Caco-2 (cell line): ENCODE results near the gene KRTAP1-5. TPM values are rescaled to one million over a fixed set of nuclear protein-coding genes. Genes with fewer than 3 reads are reported as not detected.

Experiments used
- BruUV-seq: library from RNA; stranded (reverse); fragments of 400-500 nt; replicated peaks from 2 replicates; lab custom pipeline; 2021; lab: Mats Ljungman, UMichigan
- CTCF ChIA-PET: fragments of 300-600 bp; sonication (Branson Sonifier 250); formaldehyde crosslinking; loops from one replicate; lab custom pipeline; 2022; ENCODE audit warnings: antibody characterized with exemption; lab: Charles Lee
- POLR2A ChIA-PET: fragments of 300-600 bp; sonication (Branson Sonifier 250); formaldehyde crosslinking; loops from one replicate; lab custom pipeline; 2022; ENCODE audit warnings: antibody characterized with exemption; lab: Charles Lee
- DNase-seq, 2 experiments: peaks; one replicate each; pipeline versions ENCODE4 v3.0.0 to v3.0.0-alpha.2; 2020 to 2022
- H3K27me3 ChIP-seq: replicated peaks from 2 replicates; pipeline ENCODE4 v1.6.0; 2011; ENCODE audit warnings: low read length; ENCODE audit not compliant: control insufficient read depth, insufficient read depth
- H3K36me3 ChIP-seq: 2 replicates; pipeline ENCODE4 v1.5.1; 2011; ENCODE audit warnings: low read length; ENCODE audit not compliant: control insufficient read depth, insufficient read depth
- H3K4me1 ChIP-seq: fragments of 250-450 bp; sonication (Bioruptor Pico); 2 replicates; pipeline ENCODE4 v1.5.1; 2020; ENCODE audit warnings: mild to moderate bottlenecking
- H3K4me3 ChIP-seq: 2 replicates; pipeline ENCODE4 v1.5.1; 2011; ENCODE audit warnings: low read depth, mild to moderate bottlenecking, control low read depth, low read length
- H3K9me3 ChIP-seq: fragments of 250-450 bp; sonication (Bioruptor Pico); 2 replicates; pipeline ENCODE4 v1.5.1; 2020; ENCODE audit warnings: mild to moderate bottlenecking, moderate library complexity
- H3K27ac Mint-ChIP-seq: one replicate; pipeline ENCODE4 v1.8.0; 2022; ENCODE audit warnings: mixed read lengths; ENCODE audit not compliant: unreplicated experiment
- H3K27me3 Mint-ChIP-seq: one replicate; pipeline ENCODE4 v1.8.0; 2022; ENCODE audit warnings: mixed read lengths; ENCODE audit not compliant: insufficient read depth, unreplicated experiment
- H3K36me3 Mint-ChIP-seq: one replicate; pipeline ENCODE4 v1.8.0; 2022; ENCODE audit warnings: mild to moderate bottlenecking, mixed read lengths; ENCODE audit not compliant: insufficient read depth, unreplicated experiment
- H3K4me1 Mint-ChIP-seq: one replicate; pipeline ENCODE4 v1.8.0; 2022; ENCODE audit warnings: low read depth, mixed read lengths; ENCODE audit not compliant: unreplicated experiment
- H3K4me3 Mint-ChIP-seq: one replicate; pipeline ENCODE4 v1.8.0; 2022; ENCODE audit warnings: mild to moderate bottlenecking, moderate library complexity, mixed read lengths; ENCODE audit not compliant: unreplicated experiment
- H3K9me3 Mint-ChIP-seq: one replicate; pipeline ENCODE4 v1.8.0; 2022; ENCODE audit warnings: mixed read lengths; ENCODE audit not compliant: unreplicated experiment
- CTCF ChIP-seq, 2 experiments: fragments of 200-600 bp in 1 of 2; IDR thresholded peaks; 1 replicate in 1 of 2; 2 replicates in 1 of 2; pipeline versions ENCODE4 v1.5.1 to v1.8.0; 2011 to 2022; ENCODE audit warnings: antibody characterized with exemption in 1 of 2, control low read depth in 1 of 2, inconsistent platforms in 1 of 2, low read depth in 1 of 2, low read length in 1 of 2, mild to moderate bottlenecking in 1 of 2, moderate library complexity in 1 of 2; ENCODE audit not compliant: insufficient read depth in 1 of 2, severe bottlenecking in 1 of 2, unreplicated experiment in 1 of 2
- intact Hi-C: fragments of 100-400 bp; cut with micrococcal nuclease; formaldehyde crosslinking; loops from one replicate; pipeline ENCODE4 v1.10.0; 2022; ENCODE audit not compliant: unreplicated experiment
- total RNA-seq: library from RNA; stranded (reverse); gene quantifications from 2 replicates; pipeline ENCODE4 v1.2.3, GENCODE V29; 2022

Gene KRTAP1-5
- total RNA-seq, 1 experiment from 2014 or later = not detected

DNA sequence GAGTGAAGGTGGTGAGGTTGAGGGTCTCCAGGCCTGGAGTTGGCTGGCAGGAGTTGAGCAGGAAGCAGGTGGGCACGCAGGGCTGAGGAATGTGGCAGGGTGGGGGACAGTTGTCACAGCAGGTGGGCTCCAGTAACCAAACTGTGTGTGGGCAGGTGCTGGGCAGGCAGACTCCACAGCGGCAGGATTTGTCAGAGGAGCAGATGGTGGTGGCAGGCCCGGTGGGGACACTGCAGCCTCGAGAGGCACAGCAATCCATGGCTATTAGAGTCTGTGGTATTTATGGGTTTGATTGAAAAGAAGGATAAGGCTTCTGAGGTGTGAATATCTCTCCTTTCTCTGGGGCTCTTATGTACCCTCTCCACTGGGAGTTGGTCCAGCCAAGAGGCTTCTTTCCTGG is 33.2 kb downstream of the KRTAP1-5 start, which contains the start of gene KRTAP3-3:
Gene KRTAP3-3 (minus strand): TSS at position 326 of the 400 bp plus-strand sequence. CDS start 67 bp downstream, at position 259.
- no TSS peak for BruUV-seq
- Mint-ChIP-seq H3K4me3 (no peak within 1 kb of the TSS), H3K27me3 (no peaks in the 10 kb centered on the region), H3K9me3 (peaks cover 20% of the 10 kb centered on the region), H3K27ac (no peak within 1 kb of the TSS), H3K36me3 (no peaks in the 10 kb centered on the region), H3K4me1 (peaks cover 26% of the 10 kb centered on the region)
- CTCF ChIA-PET = no interaction called here
- Histone ChIP-seq H3K27me3 (no peaks in the 10 kb centered on the region), H3K9me3 (no peaks in the 10 kb centered on the region), H3K4me3 (no peak within 1 kb of the TSS), H3K4me1 (0 out of 2 replicates have a peak, but pooled peaks cover 6% of the 10 kb centered on the region), H3K36me3 (no peaks in the 10 kb centered on the region)
- no peak for TF ChIP-seq CTCF (IDR thresholded peaks at IDR 0.05; ENCODE audit: insufficient read depth in 1 of 2, low read depth in 1 of 2, low read length in 1 of 2, severe bottlenecking in 1 of 2, unreplicated experiment in 1 of 2)
- POLR2A ChIA-PET = no interaction called here
- DNase-seq = no peak
- intact Hi-C loops = no loop called here

GRCh38 chr17:40993084-40993483 is 33.9 kb downstream of the KRTAP1-5 start:
- intact Hi-C loops = no loop called here
- H3K4me3 ChIP-seq = no peak overlapping the region
- no peaks in the 10 kb centered on the region for H3K36me3 ChIP-seq
- H3K27me3 Mint-ChIP-seq = no peaks in the 10 kb centered on the region
- H3K27ac Mint-ChIP-seq = no peak overlapping the region
- 0 out of 2 replicates have a peak, but pooled peaks cover 6% of the 10 kb centered on the region for H3K4me1 ChIP-seq
- ChIA-PET CTCF (no interaction called here), POLR2A (no interaction called here)
- H3K36me3 Mint-ChIP-seq = no peaks in the 10 kb centered on the region
- peaks cover 20% of the 10 kb centered on the region for H3K9me3 Mint-ChIP-seq
- no peak for TF ChIP-seq CTCF (IDR thresholded peaks at IDR 0.05; ENCODE audit: insufficient read depth in 1 of 2, low read depth in 1 of 2, low read length in 1 of 2, severe bottlenecking in 1 of 2, unreplicated experiment in 1 of 2)
- H3K4me3 Mint-ChIP-seq = no peak overlapping the region
- H3K9me3 ChIP-seq = no peaks in the 10 kb centered on the region
- DNase-seq = no peak
- H3K4me1 Mint-ChIP-seq = peaks cover 26% of the 10 kb centered on the region
- no TSS peak for BruUV-seq
- H3K27me3 ChIP-seq = no peaks in the 10 kb centered on the region

GRCh38 chr17:40992666-40993065 is 34.3 kb downstream of the KRTAP1-5 start:
- intact Hi-C loops = no loop called here
- Mint-ChIP-seq H3K4me1 (peaks cover 26% of the 10 kb centered on the region), H3K4me3 (no peak overlapping the region), H3K36me3 (no peaks in the 10 kb centered on the region), H3K27ac (no peak overlapping the region), H3K27me3 (no peaks in the 10 kb centered on the region), H3K9me3 (peaks cover 20% of the 10 kb centered on the region)
- ChIA-PET CTCF (no interaction called here), POLR2A (no interaction called here)
- DNase-seq = no peak
- H3K4me1 ChIP-seq = 0 out of 2 replicates have a peak, but pooled peaks cover 6% of the 10 kb centered on the region
- H3K27me3 ChIP-seq = no peaks in the 10 kb centered on the region
- H3K9me3 ChIP-seq = no peaks in the 10 kb centered on the region
- BruUV-seq = no TSS peak
- TF ChIP-seq CTCF (IDR thresholded peaks at IDR 0.05; ENCODE audit: insufficient read depth in 1 of 2, low read depth in 1 of 2, low read length in 1 of 2, severe bottlenecking in 1 of 2, unreplicated experiment in 1 of 2) = no peak
- H3K36me3 ChIP-seq = no peaks in the 10 kb centered on the region
- H3K4me3 ChIP-seq = no peak overlapping the region
